ENCODE results near the gene KCNA1.

Gene KCNA1

GRCh38 chr12:4947253-4947652 lies 37.5 kb downstream of the KCNA1 start:
- no peak for TF ChIP-seq EZH2 (IDR thresholded peaks at IDR 0.05)
- no peak for TF ChIP-seq FOXP2 (optimal IDR thresholded peaks at IDR 0.05; ENCODE audit: control extremely low read depth, extremely low read length, insufficient read depth)
- no peak for TF ChIP-seq POLR2AphosphoS5 (IDR thresholded peaks at IDR 0.05; ENCODE audit: borderline replicate concordance, low read depth, low read length)
- no peak overlapping the region for H3K4me3 ChIP-seq
- DNase-seq (ENCODE audit: low read depth, low spot score), result no peak

GRCh38 chr12:4951083-4951482 lies 41.4 kb downstream of the KCNA1 start:
- Histone ChIP-seq H3K36me3 (ENCODE audit: insufficient read depth, low read length) (no peaks in the 10 kb centered on the region), H3K4me3 (no peak overlapping the region), H3K27ac (no peak overlapping the region), H3K9ac (ENCODE audit: insufficient read length) (no peak overlapping the region), H3K9me3 (ENCODE audit: low read depth, low read length) (no peaks in the 10 kb centered on the region)
- TF ChIP-seq FOXP2 (optimal IDR thresholded peaks at IDR 0.05; ENCODE audit: control extremely low read depth, extremely low read length, insufficient read depth), result no peak
- no peak for TF ChIP-seq POLR2AphosphoS5 (IDR thresholded peaks at IDR 0.05; ENCODE audit: borderline replicate concordance, low read depth, low read length)
- no peak for TF ChIP-seq EZH2 (IDR thresholded peaks at IDR 0.05)
- DNase-seq (ENCODE audit: low read depth, low spot score), result no peak

More at GRCh38 chr12:4947253-4947652, 37.5 kb downstream of the KCNA1 start:
- Histone ChIP-seq H3K27ac (no peak overlapping the region), H3K9ac (ENCODE audit: insufficient read length) (no peak overlapping the region), H3K36me3 (ENCODE audit: insufficient read depth, low read length) (no peaks in the 10 kb centered on the region), H3K9me3 (ENCODE audit: low read depth, low read length) (no peaks in the 10 kb centered on the region)

- TF ChIP-seq EZH2 (IDR thresholded peaks at IDR 0.05) (no peak), FOXP2 (optimal IDR thresholded peaks at IDR 0.05; ENCODE audit: control extremely low read depth, extremely low read length, insufficient read depth) (no peak), POLR2AphosphoS5 (IDR thresholded peaks at IDR 0.05; ENCODE audit: borderline replicate concordance, low read depth, low read length) (no peak)
- no peaks in the 10 kb centered on the region for H3K9me3 ChIP-seq (ENCODE audit: low read depth, low read length)
- no peak overlapping the region for H3K9ac ChIP-seq (ENCODE audit: insufficient read length)
- H3K4me3 ChIP-seq, result no peak overlapping the region
- no peaks in the 10 kb centered on the region for H3K36me3 ChIP-seq (ENCODE audit: insufficient read depth, low read length)
- H3K27ac ChIP-seq, result no peak overlapping the region
- no peak for DNase-seq (ENCODE audit: low read depth, low spot score)
Observed at GRCh38 chr12:4951601-4952000, 41.9 kb downstream of the KCNA1 start.

- TF ChIP-seq EZH2 (IDR thresholded peaks at IDR 0.05) (no peak), FOXP2 (optimal IDR thresholded peaks at IDR 0.05; ENCODE audit: control extremely low read depth, extremely low read length, insufficient read depth) (no peak), POLR2AphosphoS5 (IDR thresholded peaks at IDR 0.05; ENCODE audit: borderline replicate concordance, low read depth, low read length) (no peak)
- no peaks in the 10 kb centered on the region for H3K9me3 ChIP-seq (ENCODE audit: low read depth, low read length)
- no peak overlapping the region for H3K4me3 ChIP-seq
- no peak overlapping the region for H3K27ac ChIP-seq
- no peak overlapping the region for H3K9ac ChIP-seq (ENCODE audit: insufficient read length)
- H3K36me3 ChIP-seq (ENCODE audit: insufficient read depth, low read length), result no peaks in the 10 kb centered on the region
- DNase-seq (ENCODE audit: low read depth, low spot score), result no peak
Observed at GRCh38 chr12:4954621-4955354, 45.1 kb downstream of the KCNA1 start.

GRCh38 chr12:4956054-4956453 lies 46.3 kb downstream of the KCNA1 start:
- Histone ChIP-seq H3K4me3 (no peak overlapping the region), H3K9ac (ENCODE audit: insufficient read length) (no peak overlapping the region), H3K9me3 (ENCODE audit: low read depth, low read length) (no peaks in the 10 kb centered on the region), H3K27ac (no peak overlapping the region), H3K36me3 (ENCODE audit: insufficient read depth, low read length) (no peaks in the 10 kb centered on the region)
- TF ChIP-seq EZH2 (IDR thresholded peaks at IDR 0.05) (no peak), FOXP2 (optimal IDR thresholded peaks at IDR 0.05; ENCODE audit: control extremely low read depth, extremely low read length, insufficient read depth) (no peak), POLR2AphosphoS5 (IDR thresholded peaks at IDR 0.05; ENCODE audit: borderline replicate concordance, low read depth, low read length) (no peak)
- no peak for DNase-seq (ENCODE audit: low read depth, low spot score)

GRCh38 chr12:4956968-4957367 lies 47.3 kb downstream of the KCNA1 start:
- Histone ChIP-seq H3K4me3 (no peak overlapping the region), H3K9ac (ENCODE audit: insufficient read length) (no peak overlapping the region), H3K36me3 (ENCODE audit: insufficient read depth, low read length) (no peaks in the 10 kb centered on the region), H3K27ac (no peak overlapping the region), H3K9me3 (ENCODE audit: low read depth, low read length) (no peaks in the 10 kb centered on the region)
- no peak for DNase-seq (ENCODE audit: low read depth, low spot score)
- TF ChIP-seq FOXP2 (optimal IDR thresholded peaks at IDR 0.05; ENCODE audit: control extremely low read depth, extremely low read length, insufficient read depth) (no peak), EZH2 (IDR thresholded peaks at IDR 0.05) (no peak), POLR2AphosphoS5 (IDR thresholded peaks at IDR 0.05; ENCODE audit: borderline replicate concordance, low read depth, low read length) (no peak)

- TF ChIP-seq POLR2AphosphoS5 (IDR thresholded peaks at IDR 0.05; ENCODE audit: borderline replicate concordance, low read depth, low read length) (no peak), EZH2 (IDR thresholded peaks at IDR 0.05) (no peak), FOXP2 (optimal IDR thresholded peaks at IDR 0.05; ENCODE audit: control extremely low read depth, extremely low read length, insufficient read depth) (no peak)
- Histone ChIP-seq H3K4me3 (no peak overlapping the region), H3K27ac (no peak overlapping the region), H3K9me3 (ENCODE audit: low read depth, low read length) (no peaks in the 10 kb centered on the region), H3K9ac (ENCODE audit: insufficient read length) (no peak overlapping the region), H3K36me3 (ENCODE audit: insufficient read depth, low read length) (no peaks in the 10 kb centered on the region)
- no peak for DNase-seq (ENCODE audit: low read depth, low spot score)
Observed at GRCh38 chr12:4957761-4958160, 48.1 kb downstream of the KCNA1 start.

GRCh38 chr12:4958697-4959375 lies 49.1 kb downstream of the KCNA1 start:
- no peak for DNase-seq (ENCODE audit: low read depth, low spot score)
- Histone ChIP-seq H3K27ac (no peak overlapping the region), H3K4me3 (no peak overlapping the region), H3K9ac (ENCODE audit: insufficient read length) (no peak overlapping the region), H3K9me3 (ENCODE audit: low read depth, low read length) (no peaks in the 10 kb centered on the region), H3K36me3 (ENCODE audit: insufficient read depth, low read length) (no peaks in the 10 kb centered on the region)
- TF ChIP-seq POLR2AphosphoS5 (IDR thresholded peaks at IDR 0.05; ENCODE audit: borderline replicate concordance, low read depth, low read length), result no peak
- no peak for TF ChIP-seq EZH2 (IDR thresholded peaks at IDR 0.05)
- TF ChIP-seq FOXP2 (optimal IDR thresholded peaks at IDR 0.05; ENCODE audit: control extremely low read depth, extremely low read length, insufficient read depth), result no peak
